H1 (cell line): Measurements from ENCODE around the gene CORIN. TPM values are rescaled to one million over a fixed set of nuclear protein-coding genes. Genes with fewer than 3 reads are reported as not detected.

Source experiments
- EGR1 ChIP-seq: IDR thresholded peaks from 2 replicates; pipeline ENCODE4 v1.6.1; 2011; ENCODE audit warnings: low read depth, low read length, borderline replicate concordance
- POU5F1 ChIP-seq: IDR thresholded peaks from 2 replicates; pipeline ENCODE4 v1.6.1; 2011; ENCODE audit warnings: low read depth, mild to moderate bottlenecking, low read length, moderate library complexity
- polyA plus RNA-seq, 7 experiments: library from polyadenylated mRNA; depleted of rRNA in 3 of 7; stranded (reverse) in 5 of 7; unstranded in 2 of 7; fragments of >200 nt in 5 of 7; fragments of 200-250 nt in 2 of 7; gene quantifications; 1 replicate in 5 of 7; 2 replicates in 1 of 7; 4 replicates in 1 of 7; pipeline versions ENCODE4 v1.2.1 to v1.2.3, GENCODE V29; 2011 to 2013; ENCODE audit warnings: missing spikeins in 2 of 7, mixed read lengths in 2 of 7
- total RNA-seq: library from RNA; stranded (reverse); fragmentation: NEBNext Ultra II Directional; extraction: Animal tissue kit (Norgen Biotek cat#: 25700); gene quantifications from 2 replicates; pipeline ENCODE4 v1.2.1, GENCODE V29; 2021

CORIN gene
- total and polyA plus RNA-seq, 2 of the 8 experiments (the other 6 are each of a cell fraction or from before 2014, with no cell fraction given) = 0.09 to 0.32 TPM

DNA sequence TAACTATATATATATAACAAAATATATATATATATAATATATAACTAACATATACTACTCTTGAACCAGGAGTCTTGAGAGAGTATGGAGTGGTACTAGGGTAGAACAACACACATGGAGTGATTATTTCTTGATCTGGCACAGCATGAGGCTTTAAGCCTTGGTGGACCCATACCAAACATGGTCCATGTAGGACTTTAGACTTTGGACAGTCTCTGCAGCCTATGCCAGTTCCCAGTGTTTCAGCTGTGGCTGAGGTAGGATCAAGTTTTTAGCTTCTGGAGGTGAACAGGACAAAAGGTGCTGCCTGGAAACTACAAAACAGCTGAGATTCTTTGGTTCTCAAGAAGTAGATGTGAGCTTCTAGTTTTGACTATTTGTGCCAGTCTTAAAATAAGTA, 20.6 kb downstream of the CORIN start (continued):
- TF ChIP-seq POU5F1 = no peak
- TF ChIP-seq EGR1 = no peak
